IPS-NIHi7 (cell line): ENCODE data around the gene SFXN1.

Experiments used
- DNase-seq: peaks from one replicate; pipeline ENCODE4 v3.0.0; 2012; ENCODE audit warnings: mixed read lengths; ENCODE audit errors: extremely low spot score

Gene SFXN1

DNA sequence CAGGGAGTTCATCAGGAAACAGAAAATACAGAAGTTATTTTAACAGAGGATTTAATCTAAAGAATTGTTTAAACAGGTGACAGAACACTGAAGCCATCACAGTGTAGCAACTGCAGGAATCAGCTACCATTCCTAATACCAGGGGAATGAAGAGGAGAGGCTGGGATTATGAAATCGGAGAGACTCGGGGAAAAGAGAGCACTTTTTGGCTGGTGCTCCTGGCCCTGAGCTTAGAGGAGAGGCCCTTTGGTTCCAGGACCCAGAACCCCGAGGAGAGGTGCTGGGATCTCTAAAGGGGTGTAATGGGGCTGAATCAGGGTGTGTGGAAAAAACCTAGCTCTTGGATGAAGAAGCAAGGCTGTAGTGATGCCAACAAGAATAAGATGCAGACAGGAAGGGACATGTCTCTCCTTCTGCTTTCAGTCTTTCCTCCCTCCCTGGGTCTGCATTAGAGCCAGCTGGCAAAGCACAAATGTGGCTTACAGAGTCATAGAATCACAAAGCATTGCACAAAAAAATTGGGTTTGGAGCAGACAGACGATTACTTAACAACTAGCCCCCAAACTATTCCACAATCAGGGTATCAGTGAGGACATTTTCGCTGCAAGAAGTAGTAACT is 11.6 kb upstream of the SFXN1 start:
- no peak for DNase-seq

DNA sequence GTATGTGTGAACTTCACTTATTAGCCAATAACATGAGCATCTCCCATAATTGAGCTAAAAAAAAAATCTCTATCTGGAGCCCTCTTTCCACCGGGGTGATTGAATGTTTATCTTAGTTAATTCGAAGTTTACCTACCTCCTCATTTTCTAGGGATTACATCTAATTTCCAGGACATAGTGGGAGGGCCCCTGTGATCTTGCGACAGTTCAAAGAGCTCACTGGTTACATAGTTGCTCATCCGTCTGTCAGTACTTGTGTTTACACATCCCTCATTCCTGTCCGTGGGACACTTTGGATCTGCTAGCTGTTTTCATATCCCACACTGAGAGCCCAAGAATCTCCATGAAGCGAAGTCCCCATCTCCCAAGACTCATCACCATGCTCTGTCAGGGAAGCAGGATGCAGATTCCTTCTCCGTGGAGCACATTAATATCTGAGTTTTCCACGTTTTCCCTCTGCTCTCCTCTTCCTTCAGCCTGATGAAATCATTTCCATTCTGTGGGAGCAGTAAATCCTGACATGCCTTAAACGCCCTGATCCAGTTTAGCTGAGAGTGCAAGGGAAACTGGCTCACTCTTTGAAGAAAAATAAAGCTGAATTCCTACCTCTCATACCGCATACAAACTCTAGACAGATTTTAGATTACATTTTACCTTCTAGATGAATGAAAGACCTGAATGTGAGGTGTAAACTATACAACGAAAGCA is 10.2 kb upstream of the SFXN1 start:
- DNase-seq = no peak

DNA sequence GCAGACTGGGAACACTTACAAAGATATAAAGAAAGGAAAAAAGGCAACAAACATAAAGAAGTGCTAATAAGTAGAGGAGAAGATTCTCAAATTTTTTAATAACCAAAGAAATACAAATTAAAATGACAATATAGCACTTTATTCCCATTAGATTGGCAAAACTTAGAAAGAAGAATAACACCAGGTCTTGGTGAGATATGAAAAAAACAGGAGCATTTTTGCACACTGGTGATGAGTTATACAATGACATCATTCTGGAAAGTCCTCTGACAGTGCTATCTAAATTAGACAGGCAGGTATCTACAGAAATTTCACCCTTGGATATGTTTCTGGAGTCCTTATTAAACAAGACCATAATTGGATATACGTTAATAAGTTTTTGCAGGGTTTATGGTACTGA is 9.5 kb upstream of the SFXN1 start:
- DNase-seq = no peak

DNA sequence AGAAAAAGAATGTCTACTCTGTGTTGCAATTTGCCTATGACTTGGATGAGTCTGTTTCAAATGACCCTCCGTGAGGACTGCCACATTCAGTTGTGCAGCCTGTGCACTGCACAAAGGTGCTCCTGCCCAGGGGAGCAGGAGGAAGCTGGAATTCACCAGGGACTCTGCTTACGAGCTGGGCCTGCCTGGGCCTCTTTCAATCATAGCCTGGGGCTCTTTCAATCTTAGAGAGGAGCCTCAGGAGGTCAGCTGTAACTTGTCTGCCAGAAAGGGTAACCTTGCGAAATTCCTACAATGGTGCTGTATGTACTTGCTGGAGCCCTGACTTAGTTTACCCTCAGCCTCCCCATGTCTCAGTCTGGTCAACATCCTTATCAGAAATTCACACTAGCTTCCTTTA is 8.4 kb upstream of the SFXN1 start:
- DNase-seq = no peak

DNA sequence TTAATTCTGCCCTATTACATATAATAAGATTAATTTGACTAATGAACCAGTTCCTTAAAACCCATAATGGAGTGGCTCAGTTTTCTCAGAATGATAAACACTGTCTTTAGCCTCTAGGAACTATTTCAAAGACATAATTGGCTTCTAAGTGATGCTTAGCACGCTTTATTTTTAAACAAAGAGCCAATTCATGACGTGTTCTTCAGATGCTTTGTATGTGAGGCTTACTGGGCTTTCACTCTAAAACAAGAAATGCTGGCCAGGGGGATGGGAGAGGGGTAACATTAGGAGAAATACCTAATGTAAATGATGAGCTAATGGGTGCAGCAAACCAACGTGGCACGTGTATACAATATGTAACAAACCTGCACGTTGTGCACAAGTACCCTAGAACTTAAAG is 7.6 kb upstream of the SFXN1 start:
- DNase-seq = no peak

DNA sequence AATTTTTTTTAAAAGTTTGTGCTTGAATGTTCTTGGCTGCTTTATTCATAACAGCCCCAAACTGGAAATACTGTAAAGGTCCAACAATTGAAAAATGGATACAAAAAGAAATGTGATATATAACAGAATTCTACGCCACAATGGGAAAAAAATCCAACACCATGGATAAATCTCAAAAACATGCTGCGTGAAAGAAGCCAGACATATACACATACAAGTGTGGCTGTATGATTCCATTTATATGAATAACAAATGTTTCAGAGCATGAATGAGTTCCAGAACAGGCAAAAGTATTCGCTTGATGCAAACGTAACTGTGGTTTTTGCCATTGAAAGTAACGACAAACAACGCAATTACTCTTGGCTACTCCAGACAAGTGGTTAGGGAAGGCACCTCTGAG is 7.2 kb upstream of the SFXN1 start:
- DNase-seq = no peak

DNA sequence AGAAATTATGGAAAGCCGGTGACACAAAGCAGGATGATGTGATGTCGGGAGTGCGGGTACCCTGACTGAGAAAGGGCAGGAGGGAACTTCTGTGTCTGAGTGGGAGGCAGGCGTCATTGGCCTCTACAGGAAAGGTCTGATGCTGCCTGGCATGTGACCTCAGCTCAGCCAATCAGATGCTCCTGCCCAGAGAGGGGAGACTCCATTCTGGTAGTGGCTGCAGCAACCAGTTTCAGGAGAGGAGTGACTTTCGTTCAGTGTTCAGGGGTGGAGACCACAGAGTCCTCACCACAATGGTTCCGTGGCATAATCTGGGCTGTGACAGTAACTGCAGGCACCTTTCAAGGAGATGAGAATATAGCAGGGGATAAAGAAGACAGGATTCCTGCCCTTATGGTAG is 6.7 kb upstream of the SFXN1 start:
- no peak for DNase-seq

DNA sequence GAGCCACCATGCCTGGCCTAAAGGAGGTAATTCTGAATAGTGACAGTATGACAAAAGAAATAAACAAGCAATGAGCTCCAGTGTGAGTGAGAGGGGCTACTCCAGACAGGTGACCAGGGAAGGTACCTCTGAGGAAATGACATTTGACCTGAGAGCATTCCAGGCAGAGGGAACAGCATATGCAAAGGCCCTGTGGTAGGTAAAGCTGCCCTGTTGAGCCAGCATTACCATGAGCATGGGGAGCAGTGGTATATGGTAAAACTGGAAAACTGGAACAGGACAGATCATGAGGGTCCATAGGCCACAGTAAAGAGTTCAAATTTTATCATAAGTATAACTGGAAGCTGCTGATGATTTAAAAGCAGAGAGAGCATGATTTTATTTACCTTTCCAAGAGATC is 6.0 kb upstream of the SFXN1 start:
- no peak for DNase-seq

DNA sequence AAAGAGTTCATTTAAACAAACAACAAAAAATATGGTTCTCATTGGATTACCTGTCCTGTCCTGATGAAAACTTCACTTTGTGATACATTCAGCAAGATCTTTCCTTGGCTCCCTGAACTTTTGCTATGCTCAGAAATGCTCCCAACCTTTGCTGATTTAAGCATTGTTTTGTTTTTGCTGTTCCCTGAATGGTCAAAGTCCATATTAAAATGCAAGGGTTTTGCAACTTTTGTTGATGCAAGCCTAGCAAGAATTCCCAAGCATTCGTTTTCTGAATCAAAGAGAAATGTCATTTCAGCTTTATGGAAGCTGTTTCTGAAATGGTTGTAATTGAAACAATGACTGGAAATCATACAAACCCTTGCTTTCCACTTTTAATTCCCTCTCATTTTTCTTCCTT is 3.1 kb upstream of the SFXN1 start:
- no peak for DNase-seq

DNA sequence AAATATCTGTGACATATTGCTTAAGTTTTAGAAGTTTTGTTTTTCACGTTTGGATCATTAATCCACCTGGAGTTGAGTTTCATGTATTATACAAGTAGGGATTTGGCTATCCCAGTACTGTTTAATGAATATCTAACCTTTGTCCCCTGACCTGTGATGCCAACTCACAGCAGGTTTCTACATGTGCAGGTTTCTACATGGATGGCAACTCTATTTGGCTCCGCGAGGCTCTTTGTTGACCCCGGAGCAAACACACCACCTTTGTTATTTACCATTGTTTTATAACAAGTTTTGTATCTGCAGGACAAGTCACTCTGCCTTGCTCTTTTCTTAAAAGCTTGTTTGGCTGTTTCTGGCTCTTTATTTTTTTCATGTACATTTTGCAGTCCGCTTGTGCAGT is 920 bp upstream of the SFXN1 start:
- no peak for DNase-seq

DNA sequence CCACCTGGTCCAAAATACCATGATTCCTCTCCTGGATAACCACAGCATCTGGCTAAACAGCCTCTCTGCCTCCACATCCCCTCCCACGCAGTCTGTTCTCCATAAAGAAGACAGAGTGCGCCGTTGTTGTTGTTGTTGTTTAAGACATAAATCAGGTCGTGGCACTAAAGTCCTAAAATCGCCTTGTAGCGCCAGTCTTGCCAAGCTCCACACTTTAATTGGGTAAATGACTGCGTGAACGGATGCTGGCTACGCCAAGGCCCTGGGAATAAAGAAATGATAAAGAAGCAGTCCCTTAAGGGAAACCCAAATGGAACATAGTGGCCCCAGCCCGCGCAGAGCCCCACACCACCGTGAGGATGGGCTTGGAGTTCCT is 364 bp upstream of the SFXN1 start:
- no peak for DNase-seq

DNA sequence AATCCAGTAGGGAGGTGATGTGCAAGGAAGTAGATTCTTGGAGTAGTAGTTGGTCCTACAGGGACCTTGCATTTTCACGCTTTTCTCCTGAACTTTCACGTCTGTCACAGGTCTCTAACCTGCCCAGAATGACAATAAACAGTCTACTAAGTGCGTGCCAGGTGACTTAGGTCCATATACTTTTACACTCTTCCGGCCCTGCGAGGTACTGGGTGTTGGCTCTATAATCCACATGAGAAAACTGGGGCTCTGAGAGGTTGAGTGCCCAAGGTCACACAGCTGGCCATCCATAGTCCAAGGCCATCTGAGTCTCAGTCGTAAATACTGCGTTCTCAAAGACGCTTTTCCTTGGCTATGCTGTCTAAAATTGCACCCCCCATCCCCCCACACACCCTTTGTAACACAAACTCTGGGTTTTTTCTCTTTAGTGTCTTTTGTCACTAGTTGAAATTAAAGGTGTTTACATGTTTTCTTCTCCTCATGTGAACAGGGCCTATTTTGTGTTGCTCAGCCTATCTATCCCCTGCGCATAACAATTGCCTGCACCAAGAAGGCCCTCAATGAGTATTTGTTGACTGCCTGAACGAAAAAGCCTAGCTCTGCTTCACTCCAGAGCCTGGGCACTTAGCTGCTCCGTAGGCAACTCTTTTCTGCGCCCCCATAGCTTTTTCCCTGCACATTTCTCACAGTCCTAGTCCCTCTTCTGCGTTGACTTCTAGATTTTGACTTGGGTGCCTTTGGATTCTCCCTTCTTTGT is 943 bp downstream of the SFXN1 start:
- no peak for DNase-seq

DNA sequence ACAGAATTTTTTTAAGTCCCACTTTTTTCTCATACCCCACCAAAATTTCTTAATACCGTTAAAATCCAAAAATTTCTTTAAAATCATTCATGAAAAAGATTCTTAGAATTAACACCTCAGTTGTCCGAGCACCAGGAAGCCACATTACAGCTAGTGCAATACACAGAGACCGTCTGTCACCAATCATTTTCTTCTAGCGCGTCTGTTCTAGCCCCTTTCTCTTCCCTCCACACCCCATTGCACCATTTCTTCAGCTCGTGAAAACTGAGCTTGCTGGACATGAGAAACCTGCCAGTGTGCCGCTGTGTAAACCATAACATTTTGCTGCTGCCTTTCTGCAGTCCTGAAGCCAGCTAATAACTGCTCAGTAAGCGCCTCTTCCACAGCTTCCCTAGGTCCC is 5.0 kb downstream of the SFXN1 start:
- no peak for DNase-seq

DNA sequence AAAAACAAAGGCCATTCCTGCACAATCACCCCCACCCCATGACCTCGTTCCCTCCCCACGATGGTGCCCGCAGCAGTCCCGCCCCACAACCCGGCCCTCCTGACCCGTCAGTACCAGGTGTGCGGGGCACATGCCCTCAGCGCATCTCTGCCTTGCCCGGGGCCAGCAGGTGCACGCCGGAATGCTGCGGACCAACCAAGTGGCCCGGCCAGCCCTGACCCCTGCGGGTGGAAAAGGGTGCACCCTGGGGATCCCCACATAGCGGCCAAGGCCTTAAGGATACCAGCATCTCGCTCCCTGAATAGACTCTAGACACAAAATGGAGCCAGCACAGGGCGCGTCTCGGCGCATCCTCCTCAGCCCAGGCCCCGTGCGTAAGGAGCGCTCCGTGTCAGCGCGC is 6.0 kb downstream of the SFXN1 start:
- no peak for DNase-seq

DNA sequence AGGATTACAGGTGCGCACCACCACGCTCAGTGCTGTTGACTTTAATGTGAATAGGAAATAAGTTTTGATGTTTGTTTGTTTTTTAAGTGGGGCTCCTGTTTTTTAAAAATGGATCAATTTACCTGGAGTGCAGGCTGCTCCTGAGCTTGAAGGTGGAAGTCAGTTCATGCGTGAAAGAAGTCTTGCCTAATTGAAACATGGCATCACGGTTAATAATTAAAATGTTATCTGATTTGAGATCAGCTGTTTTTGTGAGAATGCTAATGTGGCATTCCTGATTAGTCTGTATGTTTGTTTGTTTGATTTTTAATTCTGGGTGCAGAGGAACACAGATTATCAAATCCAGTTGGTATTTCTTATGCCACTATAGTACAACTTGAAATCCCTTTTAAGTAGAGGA is 6.5 kb downstream of the SFXN1 start:
- no peak for DNase-seq

DNA sequence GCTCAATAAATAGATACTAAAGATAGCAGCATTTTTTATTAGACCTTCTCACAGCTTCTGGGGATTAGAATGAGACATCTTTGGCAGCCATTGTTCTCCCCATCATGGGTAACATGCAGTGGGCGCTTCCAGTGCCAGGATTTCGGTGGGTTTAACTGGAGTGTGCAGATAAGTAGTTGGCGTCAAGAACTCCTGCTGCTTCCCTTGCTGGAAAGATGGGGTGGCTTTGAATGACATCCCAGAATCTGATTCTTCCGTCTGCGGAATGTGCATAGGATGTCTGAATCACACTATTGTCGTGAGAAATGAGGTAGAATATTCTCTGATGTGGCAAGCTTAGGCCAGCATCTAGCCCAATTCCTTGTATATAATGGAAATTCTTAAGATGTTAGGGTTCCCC is 7.3 kb downstream of the SFXN1 start:
- DNase-seq = no peak

DNA sequence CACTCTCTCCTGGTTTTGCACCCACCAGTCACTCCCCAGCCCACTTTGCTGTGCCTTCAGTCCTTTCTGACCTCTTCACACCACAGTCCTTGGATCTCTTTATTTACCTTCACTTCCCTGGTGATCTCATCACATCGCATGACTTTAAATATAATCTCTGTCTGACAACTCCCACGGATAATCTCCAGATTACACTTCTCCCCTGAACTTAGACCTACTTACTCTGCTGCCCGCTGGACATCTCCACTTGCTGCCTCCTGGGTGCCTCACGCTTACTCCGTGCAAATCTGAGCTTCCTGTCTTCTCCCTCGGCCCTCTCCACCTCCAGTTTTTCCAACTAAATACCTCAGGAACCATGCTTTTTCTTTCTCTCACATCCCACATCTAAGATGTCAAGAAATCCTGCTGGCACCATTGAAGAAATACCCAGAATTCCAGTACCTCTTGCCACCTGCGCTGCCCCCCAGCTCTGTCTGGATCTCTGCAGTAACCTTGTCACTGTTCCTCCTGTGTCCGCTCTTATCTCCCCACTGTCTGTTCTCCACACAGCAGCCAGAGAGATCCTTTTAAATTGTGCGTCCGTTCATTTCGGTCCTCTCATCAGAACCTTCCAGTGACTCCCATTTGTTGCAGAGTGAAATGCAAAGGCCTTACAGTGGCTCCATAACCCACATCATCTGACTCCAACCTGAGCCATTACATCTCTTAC is 9.3 kb downstream of the SFXN1 start:
- DNase-seq = no peak

DNA sequence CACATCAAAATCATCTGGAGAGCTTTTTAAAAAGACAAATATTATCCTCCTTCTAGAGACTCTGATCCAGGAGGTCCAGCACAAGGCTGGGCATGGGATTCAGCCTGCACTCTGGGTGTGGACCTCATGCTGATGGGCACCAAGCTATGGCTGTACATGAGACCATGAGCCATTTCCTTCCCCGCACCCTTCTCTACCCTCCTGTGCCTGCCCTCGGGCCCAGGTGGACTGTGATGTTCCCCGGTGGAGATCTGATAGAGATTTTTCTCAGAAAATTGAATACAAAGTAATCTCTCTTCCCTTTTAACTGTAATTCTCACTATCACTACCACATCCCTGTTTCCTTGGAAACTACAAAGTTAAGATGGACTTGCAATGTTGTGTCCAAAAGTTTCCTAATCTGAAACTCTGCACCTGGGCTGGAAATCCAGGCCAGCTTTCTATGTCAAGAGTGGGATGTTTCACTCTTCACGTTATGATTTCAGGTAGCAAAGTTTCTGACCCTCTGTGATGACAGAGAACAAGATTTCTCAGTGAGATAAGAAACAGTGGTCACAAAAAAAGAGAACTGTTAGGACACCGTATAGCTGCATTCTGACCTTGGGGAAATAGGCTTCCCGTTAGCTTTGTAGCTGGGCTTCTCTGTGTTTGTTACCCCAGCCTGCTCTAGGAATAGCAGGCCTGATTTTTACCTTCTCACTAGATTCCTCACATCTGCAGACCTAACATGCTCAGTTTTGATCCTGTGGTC is 11.5 kb downstream of the SFXN1 start:
- DNase-seq = no peak

DNA sequence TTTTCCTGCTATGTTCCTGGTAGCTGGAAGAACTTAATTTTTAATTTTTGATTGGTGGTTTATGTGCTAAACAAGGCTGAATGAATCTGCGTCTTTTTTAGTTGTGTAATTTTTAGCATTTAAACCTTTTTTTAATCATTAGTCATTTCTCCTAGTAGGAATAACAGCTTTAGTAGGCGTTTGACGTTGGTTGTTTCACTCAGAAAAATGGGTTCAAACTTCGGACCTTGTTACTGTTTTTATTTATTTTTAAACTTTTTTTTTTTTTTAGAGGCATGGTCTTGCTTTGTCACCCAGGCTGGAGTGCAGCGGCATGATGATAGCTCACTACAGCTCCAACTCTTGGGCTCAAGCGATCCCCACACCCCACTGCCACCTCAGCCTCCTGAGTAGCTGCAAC is 12.9 kb downstream of the SFXN1 start:
- DNase-seq = no peak

DNA sequence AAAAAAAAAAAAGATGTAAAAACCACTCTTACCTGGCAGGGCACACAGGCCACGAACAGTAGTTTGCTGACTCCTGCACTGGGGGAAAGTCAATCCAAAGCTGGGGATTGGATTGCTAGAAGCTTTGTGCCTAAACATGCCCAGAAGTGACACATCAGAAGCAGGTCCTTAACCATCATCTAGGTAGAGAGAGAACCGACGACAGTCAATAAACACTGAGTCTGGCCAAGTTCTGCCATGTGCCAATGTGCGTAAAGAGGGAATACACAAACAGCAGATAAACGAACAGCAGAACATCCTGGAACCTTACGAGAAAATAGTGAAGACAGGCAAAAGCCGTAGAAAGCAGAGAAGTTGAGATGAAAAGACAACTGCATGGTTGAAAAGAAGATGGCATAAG is 14.9 kb downstream of the SFXN1 start:
- no peak for DNase-seq

DNA sequence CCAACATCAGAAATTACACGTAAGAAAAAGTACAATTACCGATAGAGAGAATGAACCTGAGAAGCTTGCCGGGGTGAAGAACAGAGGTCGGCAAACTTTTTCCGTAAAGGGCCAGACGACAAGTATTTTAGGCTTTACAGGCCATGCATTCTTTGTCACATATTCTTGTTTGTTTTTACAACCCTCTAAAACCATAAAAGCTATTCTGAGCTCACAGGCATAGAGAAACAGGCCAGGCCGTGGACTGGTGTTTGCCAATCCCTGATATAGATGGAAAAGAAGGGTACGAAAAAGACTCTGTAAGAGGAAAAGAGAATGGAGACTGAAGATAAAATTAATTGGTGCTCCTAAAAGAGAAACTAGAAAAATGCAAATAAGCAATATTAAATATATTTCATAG is 15.4 kb downstream of the SFXN1 start:
- DNase-seq = no peak
